Prostate gland (tissue), 2 donors: ENCODE results near the gene TRAPPC11. TPM values are rescaled to one million over a fixed set of nuclear protein-coding genes. Genes with fewer than 3 reads are reported as not detected.

Experiments used
- DNase-seq: peaks from one replicate; pipeline ENCODE4 v3.0.0-alpha.2; 2019; ENCODE audit warnings: low spot score
- H3K27ac ChIP-seq, 2 donors: fragments of 200-600 bp; sonication (generic); 2 replicates each; pipeline ENCODE4 v1.5.1; 2017 to 2019
- H3K27me3 ChIP-seq: fragments of 200-600 bp; sonication (generic); replicated peaks from 2 replicates; pipeline ENCODE4 v1.5.1; 2019; ENCODE audit not compliant: insufficient read depth
- H3K36me3 ChIP-seq, 2 donors: fragments of 200-600 bp; sonication (generic); 1 replicate in 1 of 2; 2 replicates in 1 of 2; pipeline versions ENCODE4 v1.5.1 to v1.8.1; 2017 to 2019
- H3K4me1 ChIP-seq: fragments of 200-600 bp; sonication (generic); replicated peaks from 2 replicates; pipeline ENCODE4 v1.5.1; 2019
- H3K4me3 ChIP-seq, 2 donors: fragments of 200-600 bp; sonication (generic); 2 replicates each; pipeline ENCODE4 v1.5.1; 2017 to 2019
- H3K9me3 ChIP-seq: fragments of 200-600 bp; sonication (generic); 2 replicates; pipeline ENCODE4 v1.5.1; 2017
- POLR2A ChIP-seq: fragments of 450-650 bp; IDR thresholded peaks from one replicate; pipeline ENCODE4 v1.6.1; 2016; ENCODE audit warnings: antibody characterized with exemption, mild to moderate bottlenecking
- POLR2AphosphoS5 ChIP-seq: sonication (generic); formaldehyde crosslinking; IDR thresholded peaks from one replicate; pipeline ENCODE4 v1.6.1; 2017; ENCODE audit warnings: antibody characterized with exemption
- WGBS: methylation state at CpG from one replicate; pipeline ENCODE4 v1.1.5; 2018; 5-methylcytosine and 5-hydroxymethylcytosine counted together
- intact Hi-C: fragments of 100-400 bp; cut with DNase I; formaldehyde crosslinking; loops from one replicate; pipeline ENCODE4 v1.14.2; 2022
- total RNA-seq, 2 donors: library from RNA; depleted of rRNA; stranded (reverse); fragments of >200 nt; gene quantifications; one replicate each; pipeline ENCODE4 v1.1.0, GENCODE V29; 2016
- TF ChIP-seq, protein P1 (sequence below), 4 experiments: fragments of 200-600 bp in 2 of 4; fragments of 450-650 bp in 2 of 4; sonication (generic) in 2 of 4; IDR thresholded peaks; 1 replicate in 3 of 4; 2 replicates in 1 of 4; pipeline ENCODE4 v1.5.1; 2016 to 2019; ENCODE audit warnings: antibody characterized with exemption in 4 of 4, mild to moderate bottlenecking in 2 of 4, moderate library complexity in 2 of 4

TRAPPC11 gene
- total RNA-seq, 2 donors from 2014 or later = 27.6 to 34.5 TPM

DNA sequence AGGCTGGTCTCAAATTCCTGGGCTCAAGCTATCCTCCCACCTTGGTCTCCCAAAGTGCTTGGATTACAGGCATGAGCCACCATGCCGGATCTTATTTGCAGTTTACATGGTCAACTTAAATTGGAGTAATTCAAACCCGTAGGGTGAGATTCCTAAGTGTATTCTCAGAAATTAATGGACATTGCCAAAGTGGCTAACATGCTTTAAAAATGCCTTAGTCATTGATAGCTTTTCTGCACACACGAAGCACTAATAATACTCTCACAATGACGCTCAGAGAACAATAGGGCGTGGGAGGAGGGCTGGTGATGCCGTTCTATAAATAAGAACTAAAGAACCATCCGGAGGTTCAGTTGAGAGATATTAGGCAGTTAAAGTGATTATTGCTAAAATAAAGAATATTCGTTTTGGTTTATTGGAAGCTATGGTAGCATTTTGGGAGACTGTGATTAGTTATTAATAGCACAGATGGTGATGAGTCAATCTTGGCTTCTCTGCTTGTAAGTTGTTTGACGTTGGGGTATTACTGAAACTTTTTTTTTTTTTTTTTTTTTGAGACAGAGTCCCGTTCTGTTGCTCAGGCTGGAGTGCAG, 79.1 kb downstream of the TRAPPC11 start:
- no peaks in the 10 kb centered on the region for H3K27me3 ChIP-seq
- no peaks in the 10 kb centered on the region for H3K4me1 ChIP-seq
- TF ChIP-seq, protein P1, sequence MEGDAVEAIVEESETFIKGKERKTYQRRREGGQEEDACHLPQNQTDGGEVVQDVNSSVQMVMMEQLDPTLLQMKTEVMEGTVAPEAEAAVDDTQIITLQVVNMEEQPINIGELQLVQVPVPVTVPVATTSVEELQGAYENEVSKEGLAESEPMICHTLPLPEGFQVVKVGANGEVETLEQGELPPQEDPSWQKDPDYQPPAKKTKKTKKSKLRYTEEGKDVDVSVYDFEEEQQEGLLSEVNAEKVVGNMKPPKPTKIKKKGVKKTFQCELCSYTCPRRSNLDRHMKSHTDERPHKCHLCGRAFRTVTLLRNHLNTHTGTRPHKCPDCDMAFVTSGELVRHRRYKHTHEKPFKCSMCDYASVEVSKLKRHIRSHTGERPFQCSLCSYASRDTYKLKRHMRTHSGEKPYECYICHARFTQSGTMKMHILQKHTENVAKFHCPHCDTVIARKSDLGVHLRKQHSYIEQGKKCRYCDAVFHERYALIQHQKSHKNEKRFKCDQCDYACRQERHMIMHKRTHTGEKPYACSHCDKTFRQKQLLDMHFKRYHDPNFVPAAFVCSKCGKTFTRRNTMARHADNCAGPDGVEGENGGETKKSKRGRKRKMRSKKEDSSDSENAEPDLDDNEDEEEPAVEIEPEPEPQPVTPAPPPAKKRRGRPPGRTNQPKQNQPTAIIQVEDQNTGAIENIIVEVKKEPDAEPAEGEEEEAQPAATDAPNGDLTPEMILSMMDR (IDR thresholded peaks at IDR 0.05) = no peak
- TF ChIP-seq POLR2AphosphoS5 = peak; percentile 21
- intact Hi-C loops = no loop called here
- no peak overlapping the region for H3K27ac ChIP-seq
- 31% methylated on average over 10 of the region's 10 CpGs for WGBS
- no peaks in the 10 kb centered on the region for H3K36me3 ChIP-seq
- no peaks in the 10 kb centered on the region for H3K9me3 ChIP-seq
- DNase-seq = no peak
- H3K4me3 ChIP-seq = no peak overlapping the region

DNA sequence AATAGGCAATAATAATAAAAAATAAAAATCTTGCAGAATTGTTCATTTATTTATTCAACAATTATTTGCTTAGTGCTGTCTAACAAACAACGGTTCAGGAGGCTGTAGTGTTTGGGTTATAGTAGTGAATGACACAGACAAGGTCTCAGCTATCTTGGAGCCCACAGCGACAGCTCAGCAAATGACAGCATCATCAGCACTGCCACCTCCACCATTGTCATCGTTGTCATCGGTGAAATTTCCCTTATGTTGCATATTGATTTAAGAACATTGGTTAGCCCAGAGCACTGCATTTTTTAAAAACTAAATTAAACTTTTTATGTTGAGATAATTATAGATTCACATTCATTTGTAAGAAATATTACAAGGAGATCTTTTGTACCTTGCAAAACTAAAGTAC, 79.9 kb downstream of the TRAPPC11 start:
- no peak for TF ChIP-seq POLR2AphosphoS5
- TF ChIP-seq, protein P1 (IDR thresholded peaks at IDR 0.05) = no peak
- TF ChIP-seq POLR2A = no peak

DNA sequence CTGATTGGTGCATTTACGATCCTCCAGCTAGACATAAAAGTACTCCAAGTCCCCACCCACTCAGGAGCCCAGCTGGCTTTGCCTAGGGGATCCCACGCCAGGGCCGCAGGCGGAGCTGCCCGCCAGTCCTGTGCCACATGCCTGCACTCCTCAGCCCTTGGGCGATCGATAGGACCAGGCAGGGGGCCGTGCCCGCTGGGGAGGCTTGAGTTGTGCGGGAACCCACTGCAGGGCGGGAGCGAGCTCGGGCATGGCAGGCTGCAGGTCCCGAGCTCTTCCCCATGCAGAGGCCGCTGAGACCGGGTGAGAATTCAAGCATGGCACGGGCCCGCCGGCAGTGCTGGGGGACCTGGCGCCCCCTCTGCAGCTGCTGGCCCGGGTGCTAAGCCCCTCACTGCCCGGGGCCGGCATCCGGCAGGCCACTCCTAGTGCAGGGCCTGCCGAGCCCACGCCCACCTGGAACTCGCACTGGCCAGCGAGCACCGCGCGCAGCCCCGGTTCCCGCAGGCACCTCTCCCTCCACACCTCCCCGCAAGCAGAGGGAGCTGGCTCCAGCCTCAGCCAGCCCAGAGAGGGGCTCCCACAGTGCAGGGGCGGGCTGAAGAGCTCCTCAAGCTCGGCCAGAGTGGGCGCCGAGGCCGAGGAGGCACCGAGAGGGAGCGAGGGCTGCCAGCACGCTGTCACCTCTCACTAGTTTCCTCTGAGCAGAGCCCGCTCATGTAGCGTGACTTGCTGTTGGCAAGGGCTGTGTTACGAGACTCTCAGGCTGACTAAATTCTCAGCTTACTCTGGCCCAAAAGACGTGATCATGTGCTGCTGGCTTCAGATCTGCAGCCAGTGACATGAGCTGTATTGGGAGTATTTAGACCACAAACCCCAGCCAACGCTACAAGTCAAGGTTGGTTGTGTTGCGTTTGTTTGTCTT, 87.5 kb downstream of the TRAPPC11 start:
- H3K27me3 ChIP-seq = no peaks in the 10 kb centered on the region
- H3K36me3 ChIP-seq = no peaks in the 10 kb centered on the region
- H3K9me3 ChIP-seq = no peaks in the 10 kb centered on the region
- peak; percentile 74 for DNase-seq
- no peaks in the 10 kb centered on the region for H3K4me1 ChIP-seq
- 76% methylated on average over 40 of the region's 48 CpGs for WGBS
- TF ChIP-seq, protein P1 (IDR thresholded peaks at IDR 0.05) = no peak
- TF ChIP-seq POLR2A (no peak), POLR2AphosphoS5 (peak; percentile 58)
- intact Hi-C loops = no loop called here
- H3K4me3 ChIP-seq = no peak overlapping the region
- H3K27ac ChIP-seq = no peak overlapping the region

More for the DNA sequence above, 79.9 kb downstream of the TRAPPC11 start:
- WGBS = 94% methylated on average over 4 of the region's 4 CpGs
- H3K36me3 ChIP-seq = no peaks in the 10 kb centered on the region
- H3K27me3 ChIP-seq = no peaks in the 10 kb centered on the region
- H3K9me3 ChIP-seq = no peaks in the 10 kb centered on the region
- DNase-seq = no peak
- H3K4me3 ChIP-seq = no peak overlapping the region
- no peak overlapping the region for H3K27ac ChIP-seq
- intact Hi-C loops = no loop called here
- no peaks in the 10 kb centered on the region for H3K4me1 ChIP-seq

DNA sequence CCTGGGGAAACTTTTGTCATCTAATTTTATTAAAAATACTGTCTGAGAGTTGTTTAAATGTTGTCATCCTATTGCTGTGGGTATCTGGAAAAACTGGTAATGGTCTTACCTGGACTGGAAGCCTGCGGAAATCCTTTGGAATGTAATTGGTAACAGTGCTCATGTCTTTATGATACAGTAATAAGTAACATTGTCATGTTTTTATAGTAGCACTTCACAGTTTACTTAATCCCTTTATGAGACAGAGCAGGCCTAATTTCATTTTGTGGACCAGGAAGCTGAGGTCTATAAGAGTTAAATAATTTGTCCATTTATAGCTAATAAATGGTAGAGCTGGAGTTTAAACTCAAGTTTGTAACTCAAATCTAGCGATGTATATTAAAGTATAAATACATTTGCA, 88.3 kb downstream of the TRAPPC11 start:
- H3K4me3 ChIP-seq = no peak overlapping the region
- H3K27ac ChIP-seq = no peak overlapping the region
- no peaks in the 10 kb centered on the region for H3K36me3 ChIP-seq
- no peak for DNase-seq
- no peaks in the 10 kb centered on the region for H3K4me1 ChIP-seq
- intact Hi-C loops = no loop called here
- WGBS = 62% methylated on average over 2 of the region's 2 CpGs
- TF ChIP-seq, protein P1 (IDR thresholded peaks at IDR 0.05) = no peak
- TF ChIP-seq POLR2A (no peak), POLR2AphosphoS5 (no peak)
- H3K27me3 ChIP-seq = no peaks in the 10 kb centered on the region
- no peaks in the 10 kb centered on the region for H3K9me3 ChIP-seq
